ENCODE measurements around the gene ZNF750. TPM values are rescaled to one million over a fixed set of nuclear protein-coding genes. Genes with fewer than 3 reads are reported as not detected.

Gene ZNF750
- total and polyA plus RNA-seq, 10 of the 15 experiments (the other 5 are each of a cell fraction or from before 2014, with no cell fraction given): 0.06 TPM; not detected in 9

- WGBS (ENCODE audit: insufficient coverage, insufficient replicate concordance, low lambda C conversion rate, missing lambda C conversion rate): 99% methylated on average over 15 of the region's 15 CpGs
- Histone ChIP-seq H3K36me3 (ENCODE audit: control insufficient read depth in 2 of 2, insufficient read depth in 2 of 2, low read length in 1 of 2) (peaks cover 0 to 2% of the 10 kb centered on the region in 2 experiments; a peak in 3 of 4 replicates), H3K4me1 (ENCODE audit: control insufficient read depth, insufficient read depth, low read length) (no peaks in the 10 kb centered on the region), H3K27ac (ENCODE audit: control insufficient read depth, insufficient read depth) (no peak overlapping the region), H4K20me1 (ENCODE audit: control insufficient read depth, insufficient read depth) (no peaks in the 10 kb centered on the region), H3K9ac (ENCODE audit: control insufficient read depth, insufficient read depth, low read length) (no peak overlapping the region), H3K4me3 (no peak overlapping the region), H3K4me2 (ENCODE audit: control insufficient read depth, insufficient read depth) (no peak overlapping the region), H3K27me3 (replicated peaks in 1 of 2; ENCODE audit: control insufficient read depth in 2 of 2, insufficient read depth in 2 of 2, low read length in 1 of 2) (no peaks in the 10 kb centered on the region), H3K79me2 (ENCODE audit: control insufficient read depth, insufficient read depth, low read length) (no peaks in the 10 kb centered on the region), H2AFZ (ENCODE audit: control insufficient read depth, low read depth, low read length) (no peak overlapping the region), H3K9me3 (replicated peaks; ENCODE audit: control insufficient read depth, insufficient read depth, low read length) (no peaks in the 10 kb centered on the region)
- in situ Hi-C loops (cut with MboI) (no loop called here), intact Hi-C loops (cut with micrococcal nuclease; ENCODE audit: unreplicated experiment) (no loop called here)
- ChIA-PET CTCF (interaction anchor here (1.1 kb wide), 1 partner anchor 12 kb away, joined by 3 read pairs; no protein-coding TSS in a partner anchor), SMC1A (ENCODE audit: uncharacterized antibody, unreplicated experiment) (no interaction called here), POLR2A (no interaction called here), RAD21 (ENCODE audit: unreplicated experiment) (no interaction called here)
- TF ChIP-seq MEF2A (IDR thresholded peaks at IDR 0.05; ENCODE audit: insufficient read depth, low read depth, low read length) (no peak), NR2C2 (IDR thresholded peaks at IDR 0.05; ENCODE audit: borderline replicate concordance, control insufficient read depth, insufficient read length, low read depth) (no peak), SMAD5 (IDR thresholded peaks at IDR 0.05; ENCODE audit: low read depth) (no peak), TBL1XR1 (IDR thresholded peaks at IDR 0.05; ENCODE audit: low read depth, low read length) (no peak), CHD2 (IDR thresholded peaks at IDR 0.05; ENCODE audit: borderline replicate concordance, low read depth, low read length) (no peak), SUZ12 (IDR thresholded peaks at IDR 0.05; ENCODE audit: unreplicated experiment) (no peak), PAX5 (IDR thresholded peaks at IDR 0.05; ENCODE audit: borderline replicate concordance, low read depth, low read length) (no peak), USF2 (IDR thresholded peaks at IDR 0.05; ENCODE audit: borderline replicate concordance, low read depth, low read length) (no peak), LARP7 (IDR thresholded peaks at IDR 0.05) (no peak), SPI1 (IDR thresholded peaks at IDR 0.05; ENCODE audit: borderline replicate concordance, insufficient read depth, low read depth, low read length) (no peak), MEF2B (IDR thresholded peaks at IDR 0.05; ENCODE audit: partially characterized antibody, poor library complexity, severe bottlenecking) (no peak), KLF5 (IDR thresholded peaks at IDR 0.05; ENCODE audit: partially characterized antibody) (no peak), NFIC (IDR thresholded peaks at IDR 0.05; ENCODE audit: low read depth, low read length) (no peak), RUNX3 (IDR thresholded peaks at IDR 0.05; ENCODE audit: low read length) (no peak), TCF12 (IDR thresholded peaks at IDR 0.05; ENCODE audit: low read depth, low read length) (no peak), CREM (IDR thresholded peaks at IDR 0.05; ENCODE audit: low read depth) (no peak)
- BruUV-seq (replicated peaks): no TSS peak
- DNase-seq (ENCODE audit: low read depth, low spot score) (no peak), ATAC-seq (no peak), FAIRE-seq (no peak)
These were observed 45.7 kb downstream of the ZNF750 start for GRCh38 chr17:82793974-82794630.
